ENCODE measurements around the gene FMO4.
A peak's percentile ranks its signal among the peaks of the same experiment; 100 is the strongest.
"Not testable (repeated sequence)": the region's sequence is repeated elsewhere in the genome, so short reads cannot be mapped to it uniquely, and the experiment has no call there.

The FMO4 gene, protein sequence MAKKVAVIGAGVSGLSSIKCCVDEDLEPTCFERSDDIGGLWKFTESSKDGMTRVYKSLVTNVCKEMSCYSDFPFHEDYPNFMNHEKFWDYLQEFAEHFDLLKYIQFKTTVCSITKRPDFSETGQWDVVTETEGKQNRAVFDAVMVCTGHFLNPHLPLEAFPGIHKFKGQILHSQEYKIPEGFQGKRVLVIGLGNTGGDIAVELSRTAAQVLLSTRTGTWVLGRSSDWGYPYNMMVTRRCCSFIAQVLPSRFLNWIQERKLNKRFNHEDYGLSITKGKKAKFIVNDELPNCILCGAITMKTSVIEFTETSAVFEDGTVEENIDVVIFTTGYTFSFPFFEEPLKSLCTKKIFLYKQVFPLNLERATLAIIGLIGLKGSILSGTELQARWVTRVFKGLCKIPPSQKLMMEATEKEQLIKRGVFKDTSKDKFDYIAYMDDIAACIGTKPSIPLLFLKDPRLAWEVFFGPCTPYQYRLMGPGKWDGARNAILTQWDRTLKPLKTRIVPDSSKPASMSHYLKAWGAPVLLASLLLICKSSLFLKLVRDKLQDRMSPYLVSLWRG

GRCh38 chr1:171313835-171314320 is at the start of gene FMO4:
Gene FMO4 (plus strand): TSS chr1:171314183. CDS start chr1:171319826, 5,643 bp downstream.
- FAIRE-seq (peak; percentile 98), DNase-seq (ENCODE audit: insufficient read length, low spot score) (peak; percentile 76)

GRCh38 chr1:171265686-171266085 is 48.3 kb upstream of the FMO4 start:
- DNase-seq (ENCODE audit: insufficient read length, low spot score) (no peak), FAIRE-seq (no peak)

DNA sequence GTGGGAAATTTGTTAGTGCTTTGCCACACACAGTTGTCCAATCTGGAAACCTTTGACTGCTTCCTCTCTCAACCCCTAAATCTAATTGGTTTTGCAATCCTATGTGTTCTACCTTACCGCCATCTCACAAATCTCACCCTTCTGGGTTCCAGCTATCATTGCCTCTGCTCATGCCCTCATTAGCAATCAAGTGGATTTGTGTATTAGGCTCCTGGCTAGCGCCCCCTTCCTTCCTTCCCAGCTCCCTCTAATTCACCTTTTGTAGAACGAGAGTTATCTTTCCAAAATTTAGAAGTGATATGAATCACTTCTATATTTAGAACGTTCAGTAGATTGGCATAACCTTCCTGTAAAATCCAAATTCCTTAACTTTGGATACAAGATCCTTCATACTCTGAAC is 47.1 kb upstream of the FMO4 start:
- DNase-seq (ENCODE audit: insufficient read length, low spot score) = no peak

DNA sequence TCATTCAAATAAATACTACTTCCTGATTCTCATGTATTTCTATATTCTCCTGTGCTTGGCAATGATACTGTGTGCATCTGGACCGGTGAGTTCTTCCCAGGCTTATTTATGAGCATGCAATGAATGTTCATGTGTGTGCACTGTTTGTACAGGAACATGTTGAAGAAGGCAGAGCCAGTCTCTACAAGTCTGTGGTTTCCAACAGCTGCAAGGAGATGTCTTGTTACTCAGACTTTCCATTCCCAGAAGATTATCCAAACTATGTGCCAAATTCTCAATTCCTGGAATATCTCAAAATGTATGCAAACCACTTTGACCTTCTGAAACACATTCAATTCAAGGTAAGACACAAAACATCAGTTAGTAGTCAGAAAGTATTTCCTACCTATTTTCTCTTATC is 46.6 kb upstream of the FMO4 start:
- FAIRE-seq = no peak
- no peak for DNase-seq (ENCODE audit: insufficient read length, low spot score)

More for the DNA sequence above, 47.1 kb upstream of the FMO4 start:
- no peak for FAIRE-seq

DNA sequence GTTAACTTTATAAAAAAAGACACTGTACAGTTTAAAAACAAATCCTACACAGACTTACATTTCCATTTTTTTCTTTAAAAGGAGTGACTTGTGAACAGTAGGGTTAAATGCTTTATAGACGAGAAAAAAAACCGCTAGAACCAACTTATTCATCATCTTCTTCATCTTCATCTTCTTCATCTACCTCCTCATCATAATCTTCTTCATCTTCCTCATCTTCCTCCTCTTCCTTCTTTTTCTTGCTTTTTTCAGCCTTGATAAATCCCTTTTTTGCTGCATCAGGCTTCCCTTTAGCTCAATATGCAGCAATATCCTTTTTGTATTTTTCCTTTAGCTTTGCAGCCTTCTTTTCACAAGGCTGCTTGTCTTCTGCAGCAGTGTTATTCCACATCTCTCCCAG is 43.2 kb upstream of the FMO4 start:
- DNase-seq (ENCODE audit: insufficient read length, low spot score) (no peak), FAIRE-seq (no peak)

DNA sequence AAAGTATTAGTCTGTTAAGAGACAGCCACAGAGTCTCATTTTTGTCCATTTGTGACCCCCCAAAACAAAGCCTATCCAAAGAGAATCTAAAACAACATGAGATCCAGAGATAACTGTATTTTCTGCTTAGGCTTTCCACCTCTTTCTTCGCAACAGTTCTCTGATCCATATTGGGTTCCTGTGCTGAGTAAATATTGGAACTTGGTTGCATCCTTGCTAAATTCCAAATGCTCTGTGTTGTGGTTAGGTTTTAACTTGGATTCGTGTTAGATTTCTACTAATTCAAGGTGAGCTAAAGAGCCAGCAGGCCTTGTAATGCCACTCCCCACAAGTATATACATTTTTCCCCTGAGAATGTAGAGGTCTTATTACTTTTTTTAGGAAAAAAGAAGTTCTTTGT is 36.4 kb upstream of the FMO4 start:
- no peak for FAIRE-seq
- DNase-seq (ENCODE audit: insufficient read length, low spot score) = no peak

DNA sequence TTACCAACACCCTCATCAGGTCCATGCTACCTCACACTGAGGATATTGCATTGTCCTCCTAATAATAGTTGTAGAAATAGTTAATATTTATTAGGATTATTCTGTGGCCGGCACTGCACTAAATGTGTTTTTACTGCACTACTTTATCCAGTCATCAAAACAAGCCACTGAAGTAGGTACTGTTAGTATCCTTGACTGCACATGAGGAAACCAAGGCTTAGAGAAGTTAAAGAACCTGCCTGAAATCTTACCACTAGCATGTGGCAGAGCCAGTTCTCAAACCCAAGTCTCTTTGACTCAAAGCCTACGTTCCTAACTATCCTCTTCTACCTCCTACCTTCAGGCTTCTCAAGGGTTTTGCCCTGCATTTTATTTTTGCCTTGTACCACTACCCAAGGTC is 34.7 kb upstream of the FMO4 start:
- FAIRE-seq (no peak), DNase-seq (ENCODE audit: insufficient read length, low spot score) (no peak)

DNA sequence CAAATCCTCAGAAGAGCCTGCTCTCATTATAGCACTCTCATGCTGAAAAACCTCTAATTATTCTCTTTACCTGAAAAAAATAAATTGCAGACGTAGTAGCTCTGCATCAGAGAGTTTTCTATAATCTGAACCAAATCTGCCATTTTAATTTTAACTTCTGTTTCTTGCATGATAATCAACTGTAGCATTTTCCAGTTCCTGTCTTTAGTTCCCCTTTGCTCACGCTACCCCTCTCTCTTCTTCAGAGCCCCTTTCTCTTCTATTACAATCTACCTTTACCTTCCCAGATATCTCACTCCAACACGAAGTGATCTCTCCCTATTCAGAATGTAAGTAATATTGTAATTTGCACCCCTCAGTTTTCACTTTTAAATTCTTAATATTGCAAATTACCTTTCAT is 34.3 kb upstream of the FMO4 start:
- DNase-seq (ENCODE audit: insufficient read length, low spot score) (no peak), FAIRE-seq (no peak)

- no peak for DNase-seq (ENCODE audit: insufficient read length, low spot score)
- no peak for FAIRE-seq
Measured at GRCh38 chr1:171280599-171280998, 33.4 kb upstream of the FMO4 start.

- DNase-seq (ENCODE audit: insufficient read length, low spot score) (no peak), FAIRE-seq (peak; percentile 21)
Measured at GRCh38 chr1:171286032-171286705, 27.8 kb upstream of the FMO4 start.

GRCh38 chr1:171290621-171291020 is 23.4 kb upstream of the FMO4 start:
- no peak for DNase-seq (ENCODE audit: insufficient read length, low spot score)
- no peak for FAIRE-seq

DNA sequence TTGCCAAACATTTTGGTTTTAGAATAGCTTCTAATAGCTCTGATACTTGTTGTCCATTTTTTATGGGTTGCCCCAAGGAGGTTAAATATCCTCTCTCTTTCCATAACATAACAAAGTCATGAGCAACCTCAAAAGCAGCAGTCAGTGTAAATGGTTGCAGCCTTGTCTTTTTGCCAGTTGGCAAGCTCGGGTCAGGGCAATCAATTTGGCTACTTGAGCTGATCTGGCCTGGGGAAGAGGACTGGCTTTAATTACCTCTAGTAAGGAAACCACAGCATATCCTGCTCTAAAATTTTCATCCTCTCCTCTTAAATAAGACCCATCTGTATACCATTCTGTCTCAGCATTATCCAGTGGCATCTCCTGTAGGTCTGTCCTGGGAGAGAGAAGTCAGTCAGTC is 21.2 kb upstream of the FMO4 start:
- FAIRE-seq = no peak
- DNase-seq (ENCODE audit: insufficient read length, low spot score) = no peak

- FAIRE-seq; DNase-seq (ENCODE audit: insufficient read length, low spot score): not testable (repeated sequence)
Measured at GRCh38 chr1:171295383-171295782, 18.6 kb upstream of the FMO4 start.

DNA sequence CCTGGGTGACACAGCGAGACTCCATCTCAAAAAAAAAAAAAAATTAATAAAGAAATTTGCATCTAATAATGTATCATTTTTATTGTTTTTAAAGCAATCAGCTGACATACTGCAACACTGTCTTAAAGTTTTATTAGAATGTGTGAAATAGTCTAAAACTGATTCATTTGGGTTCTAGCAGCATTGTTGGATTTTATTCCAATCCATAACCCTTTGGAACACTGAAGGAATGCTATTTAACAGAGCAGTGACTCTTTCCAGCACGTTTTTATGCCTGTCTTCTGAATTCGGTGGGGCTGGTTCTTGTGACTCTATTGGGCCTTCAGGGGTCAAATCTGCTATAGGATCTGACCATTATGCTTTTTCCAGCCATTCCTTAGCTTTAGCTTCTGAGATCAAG is 18.2 kb upstream of the FMO4 start:
- no peak for FAIRE-seq

GRCh38 chr1:171296897-171297296 is 17.1 kb upstream of the FMO4 start:
- no peak for FAIRE-seq

More for the DNA sequence above, 18.2 kb upstream of the FMO4 start:
- no peak for DNase-seq (ENCODE audit: insufficient read length, low spot score)

DNA sequence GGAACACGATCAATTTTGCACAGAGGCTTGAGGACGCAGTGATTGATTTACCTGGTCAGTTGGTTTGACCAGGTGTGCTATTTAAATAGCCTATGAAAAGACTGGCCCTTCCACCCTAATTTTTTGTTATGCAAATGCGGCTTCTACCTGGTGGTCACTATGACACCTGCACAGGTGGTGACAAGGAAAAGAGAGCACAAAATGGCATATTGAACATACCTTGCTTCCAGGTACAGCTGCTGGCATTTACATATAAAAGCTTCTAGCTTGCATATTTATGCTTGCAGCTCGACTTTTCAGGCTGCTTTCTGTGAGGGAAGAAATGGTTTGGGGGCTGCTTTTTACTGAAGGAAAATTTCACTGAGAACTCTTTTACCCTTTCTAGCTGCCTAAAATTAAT is 15.3 kb upstream of the FMO4 start:
- DNase-seq (ENCODE audit: insufficient read length, low spot score) (no peak), FAIRE-seq (no peak)

More at GRCh38 chr1:171296897-171297296, 17.1 kb upstream of the FMO4 start:
- no peak for DNase-seq (ENCODE audit: insufficient read length, low spot score)

GRCh38 chr1:171299342-171299741 is 14.6 kb upstream of the FMO4 start:
- no peak for FAIRE-seq
- no peak for DNase-seq (ENCODE audit: insufficient read length, low spot score)

- no peak for DNase-seq (ENCODE audit: insufficient read length, low spot score)
- no peak for FAIRE-seq
Measured at GRCh38 chr1:171300401-171300800, 13.6 kb upstream of the FMO4 start.

GRCh38 chr1:171310661-171311087 is 3.3 kb upstream of the FMO4 start:
- FAIRE-seq (no peak), DNase-seq (ENCODE audit: insufficient read length, low spot score) (no peak)

- DNase-seq (ENCODE audit: insufficient read length, low spot score) (no peak), FAIRE-seq (no peak)
Measured at GRCh38 chr1:171311771-171312558, 2.0 kb upstream of the FMO4 start.

- FAIRE-seq = no peak
- peak; percentile 3 for DNase-seq (ENCODE audit: insufficient read length, low spot score)
Measured at GRCh38 chr1:171313319-171313834, 606 bp upstream of the FMO4 start.
